ENCODE data around the gene ELF3.
A peak's percentile ranks its signal among the peaks of the same experiment; 100 is the strongest.

The ELF3 gene

GRCh38 chr1:201990427-201990826 lies 20.0 kb upstream of the ELF3 start:
- no peak for TF ChIP-seq CTCF (IDR thresholded peaks at IDR 0.05)
- DNase-seq (ENCODE audit: low spot score): no peak
- H3K27ac ChIP-seq: no peak overlapping the region
- H3K4me3 ChIP-seq: no peak overlapping the region

GRCh38 chr1:201999625-202000238 lies 10.7 kb upstream of the ELF3 start:
- TF ChIP-seq CTCF (IDR thresholded peaks at IDR 0.05): peak; percentile 41
- DNase-seq (ENCODE audit: low spot score): no peak
- H3K4me3 ChIP-seq: no peak overlapping the region

GRCh38 chr1:202002507-202002906 lies 7.9 kb upstream of the ELF3 start:
- DNase-seq (ENCODE audit: low spot score): no peak
- H3K4me3 ChIP-seq: no peak overlapping the region
- H3K27ac ChIP-seq: no peak overlapping the region
- TF ChIP-seq CTCF (IDR thresholded peaks at IDR 0.05): no peak

More at GRCh38 chr1:201999625-202000238, 10.7 kb upstream of the ELF3 start:
- H3K27ac ChIP-seq: no peak overlapping the region

- no peak for DNase-seq (ENCODE audit: low spot score)
- Histone ChIP-seq H3K4me3 (no peak overlapping the region), H3K27ac (no peak overlapping the region)
- no peak for TF ChIP-seq CTCF (IDR thresholded peaks at IDR 0.05)
Measured at GRCh38 chr1:202004711-202005110, 5.7 kb upstream of the ELF3 start.

GRCh38 chr1:202005958-202006357 lies 4.4 kb upstream of the ELF3 start:
- no peak overlapping the region for H3K4me3 ChIP-seq
- TF ChIP-seq CTCF (IDR thresholded peaks at IDR 0.05): no peak

GRCh38 chr1:202007304-202007703 lies 3.1 kb upstream of the ELF3 start:
- H3K4me3 ChIP-seq: no peak overlapping the region
- no peak for DNase-seq (ENCODE audit: low spot score)
- no peak for TF ChIP-seq CTCF (IDR thresholded peaks at IDR 0.05)
- no peak overlapping the region for H3K27ac ChIP-seq

More at GRCh38 chr1:202005958-202006357, 4.4 kb upstream of the ELF3 start:
- no peak overlapping the region for H3K27ac ChIP-seq
- no peak for DNase-seq (ENCODE audit: low spot score)

- H3K27ac ChIP-seq: no peak overlapping the region
Measured at GRCh38 chr1:202007805-202008489, 2.4 kb upstream of the ELF3 start.

More at GRCh38 chr1:202007805-202008489, 2.4 kb upstream of the ELF3 start:
- no peak for TF ChIP-seq CTCF (IDR thresholded peaks at IDR 0.05)
- H3K4me3 ChIP-seq: no peak overlapping the region
- no peak for DNase-seq (ENCODE audit: low spot score)

Data from coronary artery (tissue), 2 donors.